NCI-H2227 (cell line): ENCODE results near the gene TEX52.

Experiments used
- DNase-seq: peaks from one replicate; lab custom pipeline; 2025; ENCODE audit not compliant: unreplicated experiment; lab: John Stamatoyannopoulos, UW

Gene TEX52

GRCh38 chr12:2857021-2857431 lies at the start of gene TEX52:
TSS of gene TEX52 (minus strand) at chr12:2857039. CDS start at chr12:2857026, 13 bp downstream.
- peak; percentile 36 for DNase-seq

GRCh38 chr12:2904260-2904659 lies 47.4 kb upstream of the TEX52 start:
- no peak for DNase-seq

- DNase-seq: peak; percentile 45
Measured at GRCh38 chr12:2902272-2902880, 45.5 kb upstream of the TEX52 start.

GRCh38 chr12:2900642-2901041 lies 43.8 kb upstream of the TEX52 start:
- no peak for DNase-seq

- no peak for DNase-seq
Measured at GRCh38 chr12:2897418-2897817, 40.6 kb upstream of the TEX52 start.

GRCh38 chr12:2895511-2895910 lies 38.7 kb upstream of the TEX52 start:
- no peak for DNase-seq

- DNase-seq: no peak
Measured at GRCh38 chr12:2895051-2895451, 38.2 kb upstream of the TEX52 start.

- DNase-seq: no peak
Measured at GRCh38 chr12:2893007-2893406, 36.2 kb upstream of the TEX52 start.

GRCh38 chr12:2892246-2892645 lies 35.4 kb upstream of the TEX52 start:
- no peak for DNase-seq

GRCh38 chr12:2891240-2892053 lies 34.6 kb upstream of the TEX52 start:
- peak; percentile 61 for DNase-seq

- peak; percentile 96 for DNase-seq
Measured at GRCh38 chr12:2890388-2891239, 33.8 kb upstream of the TEX52 start, which contains the start of gene TULP3. TSS of gene TULP3 (plus strand) at chr12:2890891. CDS start at chr12:2890948, 57 bp downstream.

- DNase-seq: no peak
Measured at GRCh38 chr12:2890001-2890387, 33.2 kb upstream of the TEX52 start.

GRCh38 chr12:2886768-2887450 lies 30.1 kb upstream of the TEX52 start:
- DNase-seq: no peak

- DNase-seq: no peak
Measured at GRCh38 chr12:2884810-2885209, 28.0 kb upstream of the TEX52 start.

GRCh38 chr12:2879853-2880252 lies 23.0 kb upstream of the TEX52 start:
- DNase-seq: no peak

GRCh38 chr12:2877953-2878732 lies 21.3 kb upstream of the TEX52 start:
- peak; percentile 9 for DNase-seq

- DNase-seq: peak; percentile 89
Measured at GRCh38 chr12:2877047-2877952, 20.5 kb upstream of the TEX52 start, which contains the start of the genes FOXM1 and RHNO1. TSS of gene FOXM1 (minus strand) at chr12:2877174. CDS start at chr12:2874478, 2,696 bp downstream. TSS of gene RHNO1 (plus strand) at chr12:2877223. CDS start at chr12:2885367, 8,144 bp downstream.

- peak; percentile 8 for DNase-seq
Measured at GRCh38 chr12:2876431-2877046, 19.7 kb upstream of the TEX52 start.
